ENCODE results near the gene PNMA6A.
"Not testable (repeated sequence)": the region's sequence is repeated elsewhere in the genome, so short reads cannot be mapped to it uniquely, and the experiment has no call there.

The PNMA6A gene

DNA sequence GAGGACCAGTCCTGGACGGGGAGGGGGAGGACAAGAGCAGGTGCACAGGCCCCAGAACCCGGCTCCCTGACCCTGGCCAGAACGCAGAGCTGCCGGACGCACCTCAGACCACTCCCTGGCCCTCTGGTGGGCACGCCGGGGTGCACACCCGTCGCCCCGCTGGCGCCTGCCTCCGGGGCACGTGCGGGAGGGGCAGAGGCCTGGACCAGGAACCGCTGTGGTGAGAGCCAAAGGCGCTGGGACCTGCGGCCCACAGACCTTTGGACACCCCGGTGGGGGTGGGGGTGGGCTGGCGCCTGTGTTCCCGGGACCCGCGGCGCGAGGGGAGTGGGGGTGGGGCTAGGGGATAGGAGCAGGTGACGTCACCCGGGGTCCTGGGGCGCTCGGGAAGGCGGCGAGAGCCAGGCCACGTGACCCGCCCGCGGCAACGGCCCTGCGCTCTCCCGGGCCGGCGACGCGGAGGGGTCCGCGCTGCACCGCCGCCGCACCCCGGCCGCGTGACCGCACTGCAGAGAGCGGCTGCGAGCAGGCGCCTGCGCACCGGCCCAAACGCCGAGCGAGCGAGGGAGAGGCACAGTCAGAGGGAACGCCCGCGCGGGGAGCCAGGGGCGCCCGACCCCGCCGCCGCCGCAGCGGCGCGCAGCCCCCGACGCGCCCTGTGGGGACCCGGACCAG, at the start of gene PNMA6A:
TSS of gene PNMA6A (plus strand) at position 546 of the 675 bp plus-strand sequence. CDS start 609 bp downstream, outside the sequence.
- DNase-seq (ENCODE audit: low spot score): not testable (repeated sequence)

DNA sequence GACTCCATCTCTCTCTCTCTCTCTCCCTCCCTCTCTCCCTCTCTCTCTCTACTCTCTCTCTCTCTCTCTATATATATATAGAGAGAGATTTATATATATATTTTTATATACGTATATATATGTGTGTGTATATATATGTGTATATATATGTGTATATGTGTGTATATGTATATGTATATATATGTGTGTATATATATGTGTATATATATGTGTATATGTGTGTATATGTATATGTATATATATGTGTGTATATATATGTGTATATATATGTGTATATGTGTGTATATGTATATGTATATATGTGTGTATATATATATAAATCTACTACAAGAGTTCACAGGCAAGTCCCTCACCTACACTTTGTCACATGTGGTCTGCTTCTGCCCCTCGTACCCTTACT, 45.8 kb upstream of the PNMA6A start:
- not testable (repeated sequence) for DNase-seq (ENCODE audit: low spot score)

DNA sequence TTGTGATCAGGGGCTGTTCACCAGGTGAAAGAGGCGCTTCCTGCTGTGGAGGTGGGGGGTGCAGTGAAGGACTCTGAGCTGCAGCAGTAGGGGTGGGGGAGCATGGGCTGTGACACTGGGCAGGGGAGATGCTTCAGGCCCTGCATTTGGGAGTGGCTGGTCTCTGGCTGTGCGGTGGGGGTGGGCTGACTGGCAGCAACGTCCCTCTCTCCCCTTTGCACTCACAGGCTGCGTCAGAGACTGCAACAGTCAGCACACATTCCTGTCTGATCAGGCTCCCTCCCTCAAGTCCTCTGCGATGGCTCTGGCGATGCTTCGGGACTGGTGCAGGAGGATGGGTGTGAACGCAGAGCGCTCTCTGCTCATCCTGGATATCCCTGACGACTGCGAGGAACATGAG, 43.8 kb upstream of the PNMA6A start:
- DNase-seq (ENCODE audit: low spot score): not testable (repeated sequence)

DNA sequence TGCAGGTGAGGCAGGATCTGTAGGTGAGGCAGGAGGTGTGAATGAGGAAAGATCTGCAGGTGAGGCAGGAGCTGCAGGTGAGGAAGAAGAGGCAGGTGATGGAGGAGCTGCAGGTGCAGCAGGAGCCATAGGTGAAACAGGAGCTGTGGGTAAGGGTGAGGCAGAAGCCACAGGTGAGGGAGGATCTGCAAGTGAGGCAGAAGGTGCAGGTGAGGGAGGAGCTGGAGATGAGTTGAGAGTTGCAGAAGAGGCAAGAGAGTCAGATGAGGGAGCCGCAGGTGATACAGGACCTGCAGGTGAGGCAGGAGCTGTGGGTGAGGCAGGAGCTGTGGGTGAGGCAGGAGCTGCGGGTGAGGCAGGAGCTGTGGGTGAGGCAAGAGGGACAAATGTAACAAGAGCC, 43.1 kb upstream of the PNMA6A start:
- DNase-seq (ENCODE audit: low spot score): no peak

DNA sequence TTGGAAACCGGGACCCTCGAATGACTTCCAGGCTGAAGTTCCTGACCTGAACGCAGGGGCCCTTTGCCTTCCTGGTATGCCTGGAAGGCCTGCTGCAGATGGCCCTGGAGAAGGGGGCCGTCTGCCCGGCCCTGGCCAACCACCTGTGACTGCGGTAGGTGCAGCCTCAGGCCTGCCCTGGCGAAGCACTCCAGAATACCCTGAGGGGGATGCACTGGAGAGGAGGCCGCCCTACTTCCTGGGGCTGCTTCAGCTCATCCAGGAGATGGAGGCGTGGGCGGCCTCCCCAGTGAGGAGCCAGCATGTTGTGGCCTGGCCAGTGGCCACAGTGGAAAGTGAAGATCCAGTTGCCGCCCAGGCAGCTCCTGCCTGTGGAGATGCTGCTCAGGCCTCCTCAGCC, 42.4 kb upstream of the PNMA6A start:
- DNase-seq (ENCODE audit: low spot score): no peak

DNA sequence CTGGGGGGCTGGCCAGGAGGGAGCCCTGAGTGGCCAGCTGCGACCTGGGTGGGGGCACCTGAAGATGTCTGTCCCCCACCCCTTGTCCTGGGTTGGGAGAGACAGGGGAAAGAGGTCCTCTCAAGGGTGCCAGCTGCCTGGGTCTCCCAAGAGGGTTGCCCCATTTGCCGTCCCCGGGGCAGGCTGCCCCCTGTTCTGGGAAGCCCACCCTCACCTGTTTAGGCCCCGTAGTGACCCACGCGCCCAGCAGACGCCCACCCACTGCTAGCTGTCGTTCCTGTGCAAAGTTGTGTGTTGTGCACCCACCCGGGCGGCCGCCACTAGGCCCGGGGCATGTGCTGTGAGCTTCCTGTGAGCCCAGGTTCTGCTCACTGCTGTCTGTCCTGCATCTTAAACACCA, 41.5 kb upstream of the PNMA6A start:
- no peak for DNase-seq (ENCODE audit: low spot score)

DNA sequence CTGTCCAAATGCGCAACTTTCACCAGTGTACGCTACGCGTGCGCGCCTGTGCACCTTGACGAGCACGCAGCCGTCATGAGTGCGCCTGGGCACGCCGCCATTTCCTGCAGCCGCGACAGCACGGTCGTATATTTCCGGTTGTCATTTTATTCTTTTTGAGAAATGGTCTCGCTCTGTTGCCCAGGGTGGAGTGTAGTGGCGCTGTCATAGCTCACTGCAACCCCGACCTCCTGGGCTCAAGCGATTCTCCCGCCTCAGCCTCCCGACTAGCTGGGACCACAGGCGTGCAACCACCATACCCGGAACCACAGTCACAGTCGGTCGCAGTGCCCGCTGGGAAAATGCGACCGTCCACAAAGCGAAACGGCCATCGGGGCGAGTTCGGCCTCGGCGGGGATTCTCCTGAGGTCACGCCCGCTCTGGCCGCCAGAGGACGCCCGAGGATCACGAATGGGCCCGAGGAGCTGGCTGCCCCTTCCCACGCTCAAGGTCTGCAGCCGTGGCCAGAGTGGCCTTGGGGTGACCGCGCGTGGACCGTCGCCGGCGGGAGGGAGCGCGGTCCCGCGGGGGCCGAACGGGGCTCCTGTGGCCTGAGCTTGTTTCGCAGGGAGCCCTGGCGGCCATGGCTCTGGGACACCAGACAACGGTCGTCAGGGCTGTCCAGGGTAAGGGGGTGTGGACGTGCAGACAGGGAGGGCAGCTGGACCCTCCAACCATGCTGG, 39.7 kb upstream of the PNMA6A start:
- peak; percentile 85 for DNase-seq (ENCODE audit: low spot score)

DNA sequence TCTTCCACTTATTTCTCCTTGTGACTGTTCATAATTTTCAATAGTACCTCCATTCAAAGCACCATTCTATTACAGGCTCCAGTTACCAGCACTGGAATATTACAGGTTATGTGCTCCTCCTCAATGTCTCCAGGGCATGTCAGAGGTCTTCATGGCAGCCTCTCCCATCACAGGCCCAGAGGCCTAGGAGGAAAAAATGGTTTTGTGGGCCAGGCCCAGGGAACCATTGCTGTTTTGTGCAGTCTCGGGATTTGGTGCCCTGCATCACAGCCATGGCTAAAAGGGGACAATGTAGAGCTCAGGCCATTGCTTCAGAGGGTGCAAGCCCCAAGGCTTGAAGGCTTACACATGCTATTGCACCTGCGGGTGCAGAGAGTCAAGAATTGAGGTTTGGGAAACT, 23.2 kb upstream of the PNMA6A start:
- no peak for DNase-seq (ENCODE audit: low spot score)

DNA sequence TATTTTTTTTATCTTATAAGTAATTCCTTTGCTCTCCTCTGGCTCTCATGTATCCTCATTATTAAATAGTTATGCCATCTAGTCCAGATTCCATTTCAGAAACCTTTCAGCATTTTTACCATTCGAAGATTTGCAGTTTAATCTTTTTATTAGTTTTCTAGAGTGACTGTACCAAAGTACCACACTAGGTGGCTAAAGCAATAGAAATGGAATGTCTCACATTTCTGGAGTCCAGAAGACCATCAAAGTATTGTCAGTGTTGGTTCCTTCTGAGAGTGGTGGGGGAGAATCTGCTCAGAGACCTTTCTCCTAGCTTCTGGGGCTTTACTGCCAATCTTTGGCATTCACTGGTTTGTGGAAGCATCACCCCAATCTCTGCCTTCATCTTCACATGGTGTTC, 19.7 kb upstream of the PNMA6A start:
- no peak for DNase-seq (ENCODE audit: low spot score)

DNA sequence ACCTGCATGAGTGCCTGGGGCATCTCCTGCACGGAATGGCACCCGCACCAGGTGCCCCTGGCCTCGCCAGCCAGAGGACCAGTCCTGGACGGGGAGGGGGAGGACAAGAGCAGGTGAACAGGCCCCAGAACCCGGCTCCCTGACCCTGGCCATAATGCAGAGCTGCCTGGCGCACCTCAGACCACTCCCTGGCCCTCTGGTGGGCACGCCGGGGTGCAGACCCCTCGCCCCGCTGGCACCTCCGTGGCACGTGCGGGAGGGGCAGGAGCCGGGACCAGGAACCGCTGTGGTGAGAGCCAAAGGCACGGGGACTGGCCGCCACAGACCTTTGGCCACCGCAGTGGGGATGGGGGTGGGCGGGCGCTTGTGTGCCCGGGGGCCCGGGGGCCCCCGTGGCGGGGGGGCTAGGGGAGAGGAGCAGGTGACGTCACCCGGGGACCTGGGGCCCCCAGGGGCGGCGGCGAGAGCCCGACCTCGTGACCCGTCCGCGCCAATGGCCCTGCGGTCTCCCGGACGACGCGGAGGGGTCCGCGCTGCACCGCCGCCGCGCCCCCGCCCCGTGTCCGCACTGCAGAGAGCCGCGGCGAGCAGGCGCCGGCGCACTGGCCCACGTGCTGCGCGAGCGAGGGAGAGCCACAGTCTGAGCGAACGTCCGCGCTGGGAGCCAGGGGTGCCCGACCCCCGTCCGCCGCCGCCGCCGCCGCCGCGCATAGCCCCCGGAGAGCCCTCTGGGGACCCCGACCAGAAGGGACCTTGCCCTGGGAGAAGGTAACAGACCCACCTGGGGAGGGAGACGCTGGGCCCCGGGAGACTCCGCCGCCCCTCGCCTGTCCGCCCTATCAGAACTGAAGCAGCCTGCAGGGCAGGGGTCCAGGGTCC, 16.1 kb upstream of the PNMA6A start, which contains the start of gene PNMA3:
TSS of gene PNMA3 (plus strand) at position 600 of the 879 bp plus-strand sequence. CDS start 586 bp downstream, outside the sequence.
- DNase-seq (ENCODE audit: low spot score): peak; percentile 58

DNA sequence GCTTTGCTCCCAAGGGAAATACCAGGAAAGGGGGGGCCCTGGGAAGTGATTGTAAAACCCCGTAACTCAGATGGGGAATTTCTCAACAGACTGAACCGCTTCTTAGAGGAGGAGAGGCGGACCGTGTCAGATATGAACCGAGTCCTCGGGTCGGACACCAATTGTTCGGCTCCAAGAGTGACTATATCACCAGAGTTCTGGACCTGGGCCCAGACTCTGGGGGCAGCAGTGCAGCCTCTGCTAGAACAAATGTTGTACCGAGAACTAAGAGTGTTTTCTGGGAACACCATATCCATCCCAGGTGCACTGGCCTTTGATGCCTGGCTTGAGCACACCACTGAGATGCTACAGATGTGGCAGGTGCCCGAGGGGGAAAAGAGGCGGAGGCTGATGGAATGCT, 15.0 kb upstream of the PNMA6A start:
- DNase-seq (ENCODE audit: low spot score): no peak

DNA sequence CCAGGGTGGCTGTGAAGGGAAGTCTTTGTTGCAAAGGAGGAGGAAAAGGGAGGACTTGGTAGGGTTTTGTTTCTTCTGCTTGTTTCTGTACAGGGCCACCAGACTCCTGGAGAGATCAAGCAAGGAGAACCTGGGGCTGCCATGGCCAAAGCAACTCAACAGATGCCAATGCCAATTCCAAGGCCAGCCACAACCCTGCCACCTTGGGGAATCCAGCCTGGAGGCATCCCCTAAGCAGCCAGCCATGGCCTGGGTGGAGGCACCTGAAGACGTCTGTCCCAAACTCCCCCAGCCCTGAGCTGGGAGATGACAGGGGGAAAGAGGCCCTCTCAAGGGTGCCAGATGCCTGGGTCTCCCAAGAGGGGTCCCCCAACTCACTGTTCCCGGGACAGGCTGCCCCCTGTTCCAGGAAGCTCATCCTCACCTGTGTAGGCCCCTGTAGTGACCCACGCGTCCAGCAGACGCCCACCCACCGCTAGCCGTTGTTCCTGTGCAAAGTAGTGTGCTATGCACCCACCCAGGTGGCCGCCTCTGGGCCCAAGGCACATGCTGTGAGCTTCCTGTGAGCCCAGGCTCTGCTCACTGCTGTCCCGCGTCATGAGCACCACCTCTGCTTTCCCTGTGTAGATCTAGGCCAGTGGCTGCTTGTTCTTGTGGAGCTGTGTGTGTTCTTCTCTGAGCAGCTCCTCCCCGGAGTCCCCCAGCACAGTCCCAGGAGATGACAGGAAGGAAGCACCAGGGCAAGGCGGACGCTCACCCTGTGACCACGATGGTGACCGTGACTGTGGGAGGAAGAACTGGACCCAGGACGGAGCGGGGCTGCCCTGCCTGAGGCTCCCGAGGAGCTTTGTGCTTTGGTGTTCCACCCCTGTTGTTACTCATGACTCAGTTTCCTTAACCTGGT, 12.8 kb upstream of the PNMA6A start:
- no peak for DNase-seq (ENCODE audit: low spot score)

DNA sequence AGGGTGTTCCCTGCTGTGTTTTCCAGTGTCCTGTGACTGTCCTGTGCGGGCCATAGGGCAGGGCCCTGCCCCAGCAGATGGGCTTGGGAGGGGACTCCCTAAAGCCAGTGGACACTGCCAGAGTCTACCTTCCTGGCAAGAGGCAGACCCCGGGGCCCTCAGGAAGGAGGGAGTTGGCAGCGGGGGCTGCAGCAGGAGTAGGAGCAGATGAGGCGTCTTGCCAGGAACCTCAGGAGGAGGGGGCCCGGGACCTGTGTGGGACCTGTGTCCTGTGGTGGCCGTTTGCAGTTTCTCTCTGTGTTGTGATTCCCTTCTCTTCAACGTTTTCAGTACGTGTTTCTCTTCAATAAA, 12.2 kb upstream of the PNMA6A start:
- DNase-seq (ENCODE audit: low spot score): no peak

DNA sequence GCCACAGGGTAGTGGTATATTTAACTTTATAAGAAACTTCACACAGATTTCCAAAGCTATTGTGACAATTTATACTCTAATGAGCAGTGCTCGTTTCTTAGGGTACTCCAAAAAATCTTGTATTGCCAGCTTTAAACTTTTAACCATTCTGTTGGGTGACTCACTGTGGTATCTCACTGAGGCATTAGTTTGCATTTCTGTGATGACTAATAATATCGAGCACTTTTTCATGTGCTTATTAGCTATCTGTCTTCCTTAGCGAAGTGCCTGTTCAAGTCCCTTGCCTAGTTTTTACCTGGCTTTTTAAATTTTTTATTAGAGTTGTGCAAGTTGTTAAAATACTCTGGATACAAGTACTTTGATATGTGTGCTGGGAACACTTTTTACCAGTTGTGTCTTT, 10.5 kb upstream of the PNMA6A start:
- no peak for DNase-seq (ENCODE audit: low spot score)

DNA sequence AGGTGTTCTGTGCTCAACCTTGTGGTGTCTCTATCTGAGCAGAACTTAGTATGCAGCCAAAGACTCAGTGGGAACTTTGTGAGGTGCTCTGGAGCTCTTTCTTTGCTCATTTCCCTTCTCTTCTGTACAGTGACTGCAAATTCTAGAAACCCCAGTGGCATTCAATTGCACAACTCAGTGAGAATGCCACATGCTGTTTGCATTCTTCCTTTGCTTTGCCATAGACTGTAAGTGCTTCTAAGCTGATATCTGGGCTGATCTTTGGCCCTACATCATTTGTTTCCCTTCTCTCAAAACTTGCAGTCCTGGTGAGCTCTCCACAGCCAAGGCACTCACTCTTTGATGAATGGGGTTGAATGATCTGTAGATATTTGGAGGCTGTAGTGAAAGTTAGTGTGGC, 8.9 kb upstream of the PNMA6A start:
- DNase-seq (ENCODE audit: low spot score): no peak

DNA sequence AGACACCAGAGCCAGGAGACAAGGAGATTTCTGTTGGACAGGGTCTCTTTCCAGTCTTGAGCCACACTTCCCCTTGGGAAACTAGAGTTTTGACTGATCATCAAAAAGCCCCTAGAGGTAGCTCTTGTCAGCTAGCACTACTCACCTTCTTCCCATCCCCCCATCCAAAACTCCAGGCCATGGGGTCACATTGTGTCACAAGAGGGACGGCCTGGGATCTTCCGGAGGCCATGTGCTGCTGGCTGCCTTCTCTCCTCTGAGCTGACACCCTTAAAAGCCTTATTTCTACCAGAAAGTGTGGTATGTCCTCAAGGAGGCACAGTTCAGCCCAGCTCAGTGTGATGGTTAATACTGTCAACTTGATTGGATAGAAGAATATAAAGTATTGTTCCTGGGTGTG, 8.2 kb upstream of the PNMA6A start:
- no peak for DNase-seq (ENCODE audit: low spot score)

DNA sequence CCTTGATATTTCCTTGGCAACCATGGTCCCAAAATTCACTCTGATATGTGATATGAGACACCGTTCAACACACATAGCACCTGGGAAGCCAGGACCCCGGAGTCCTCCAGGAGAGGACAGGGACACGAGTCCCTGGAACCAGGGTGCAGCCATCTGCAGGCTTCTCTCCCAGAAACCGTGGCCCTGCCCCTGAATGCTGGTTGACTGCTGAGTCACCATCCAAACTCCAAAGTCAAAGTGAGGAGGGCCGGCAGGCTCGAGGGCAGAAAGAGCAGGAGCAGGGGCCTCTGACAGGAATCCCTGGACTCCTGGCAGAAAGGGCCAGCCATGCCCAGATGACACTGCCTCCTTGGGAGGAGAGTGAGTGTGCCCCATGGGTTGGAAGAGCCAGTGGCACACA, 6.9 kb upstream of the PNMA6A start:
- no peak for DNase-seq (ENCODE audit: low spot score)

DNA sequence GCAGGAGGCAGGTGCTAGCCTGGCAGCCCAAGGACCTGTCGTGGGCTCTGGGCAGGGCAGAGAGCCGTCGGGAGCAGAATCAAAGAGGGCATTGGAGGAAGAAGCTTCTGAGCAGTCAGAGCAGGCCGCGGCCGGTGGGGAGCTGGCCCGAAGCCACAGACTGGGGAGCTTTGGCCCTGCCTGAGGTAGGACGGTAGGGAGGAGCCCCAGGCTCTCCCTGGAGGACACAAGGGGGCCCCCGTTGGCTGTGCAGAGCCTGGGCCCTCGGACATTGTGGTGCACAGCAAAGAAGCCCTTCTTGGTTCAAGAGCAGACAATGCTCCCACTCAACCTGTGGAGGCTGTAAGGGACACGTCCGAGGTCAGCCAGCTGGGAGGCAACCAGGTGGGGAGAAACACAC, 5.9 kb upstream of the PNMA6A start:
- DNase-seq (ENCODE audit: low spot score): not testable (repeated sequence)

DNA sequence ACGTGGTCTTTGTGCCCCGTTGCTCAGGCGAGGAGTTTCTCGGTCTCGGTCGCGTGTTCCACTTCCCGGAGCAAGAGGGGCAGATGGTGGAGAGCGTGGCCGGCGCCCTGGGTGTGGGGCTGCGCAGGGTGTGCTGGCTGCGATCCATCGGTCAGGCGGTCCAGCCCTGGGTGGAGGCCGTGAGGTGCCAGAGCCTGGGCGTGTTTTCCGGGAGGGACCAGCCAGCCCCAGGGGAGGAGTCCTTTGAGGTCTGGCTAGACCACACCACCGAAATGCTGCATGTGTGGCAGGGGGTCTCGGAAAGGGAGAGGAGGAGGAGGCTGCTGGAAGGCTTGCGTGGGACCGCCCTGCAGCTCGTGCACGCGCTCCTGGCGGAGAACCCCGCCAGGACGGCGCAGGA, 1.1 kb downstream of the PNMA6A start:
- not testable (repeated sequence) for DNase-seq (ENCODE audit: low spot score)

DNA sequence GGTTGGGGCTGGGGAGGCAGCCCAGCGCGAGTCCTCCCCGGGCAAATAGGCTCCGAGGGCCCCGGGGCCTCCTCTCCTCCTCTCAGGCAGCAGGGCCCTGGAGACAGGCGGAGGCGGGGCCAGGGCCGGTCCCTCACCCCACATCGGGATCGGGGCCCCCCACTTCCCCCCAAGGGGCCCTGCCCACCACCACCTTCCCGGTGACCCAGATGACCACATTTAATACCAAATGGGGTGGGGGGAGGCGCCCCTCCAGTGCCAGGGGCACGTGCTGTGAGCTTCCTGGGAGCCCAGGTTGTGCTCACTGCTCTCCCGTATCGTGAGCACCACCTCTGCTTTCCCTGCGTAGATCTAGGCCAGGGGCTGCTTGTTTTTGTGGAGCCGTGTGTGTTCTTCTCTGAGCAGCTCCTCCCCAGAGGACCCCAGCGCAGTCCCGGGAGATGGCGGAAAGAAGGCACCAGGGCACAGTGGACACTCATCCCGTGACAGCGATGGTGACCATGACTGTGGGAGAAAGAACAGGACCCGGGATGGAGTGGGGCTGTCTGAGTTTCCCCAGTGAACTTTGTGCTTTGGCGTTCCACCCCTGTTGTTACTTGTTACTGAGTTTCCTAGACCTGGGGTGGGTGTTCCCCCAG, 2.1 kb downstream of the PNMA6A start:
- no peak for DNase-seq (ENCODE audit: low spot score)

DNA sequence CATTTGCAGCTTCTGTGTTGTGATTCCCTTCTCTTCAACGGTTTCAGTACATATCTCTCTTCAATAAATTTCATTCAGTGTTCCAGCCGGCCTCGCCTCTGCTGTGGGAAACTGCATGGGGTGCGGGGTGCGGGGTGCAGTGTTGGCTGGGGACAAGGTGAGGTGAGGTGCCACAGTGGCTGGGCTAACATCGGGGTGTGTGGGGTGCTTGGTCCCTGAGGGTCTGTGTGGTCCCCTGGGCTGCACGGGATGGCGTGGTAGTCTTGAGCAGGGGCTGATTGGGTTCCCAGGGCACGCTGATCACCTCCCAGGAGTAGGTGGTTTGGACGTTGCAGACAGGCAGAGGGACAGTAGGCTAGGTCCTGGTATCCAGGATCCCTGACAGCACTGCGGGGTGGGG, 2.7 kb downstream of the PNMA6A start:
- DNase-seq (ENCODE audit: low spot score): no peak

Measured in iPS-NIHi11 (cell line).